IMR-90 (cell line): ENCODE measurements around the gene ACTR2. TPM values are rescaled to one million over a fixed set of nuclear protein-coding genes. Genes with fewer than 3 reads are reported as not detected.
"Not testable (repeated sequence)": the region's sequence is repeated elsewhere in the genome, so short reads cannot be mapped to it uniquely, and the experiment has no call there.

Experiments used
- ATAC-seq: fragments of 200-7000 bp; cut with Tn5 transposase; 2 replicates; pipeline ENCODE4 v1.9.1; 2020; ENCODE audit warnings: low read depth, mild to moderate bottlenecking, moderate library complexity
- BruUV-seq: library from RNA; stranded (reverse); fragments of 400-500 nt; replicated peaks from 2 replicates; lab custom pipeline; 2021; lab: Mats Ljungman, UMichigan
- CTCF ChIA-PET: fragments of 300-600 bp; formaldehyde crosslinking; extraction: SDS; loops from one replicate; lab custom pipeline; 2021; ENCODE audit warnings: antibody characterized with exemption; lab: Yijun Ruan, JAX
- POLR2A ChIA-PET: fragments of 300-600 bp; sonication (Branson Sonifier 250); formaldehyde crosslinking; loops from one replicate; lab custom pipeline; 2022; ENCODE audit warnings: antibody characterized with exemption; ENCODE audit not compliant: unreplicated experiment; lab: Charles Lee
- DNase-seq: peaks from one replicate; pipeline ENCODE4 v3.0.0; 2013
- H2AFZ ChIP-seq: replicated peaks from 2 replicates; pipeline ENCODE3; 2013; ENCODE audit warnings: low read length, mild to moderate bottlenecking; ENCODE audit not compliant: poor library complexity
- H2AK5ac ChIP-seq: 2 replicates; pipeline ENCODE4 v1.6.1; 2013; ENCODE audit warnings: low read depth, low read length, inconsistent platforms
- H2AK9ac ChIP-seq: replicated peaks from 2 replicates; pipeline ENCODE3; 2013; ENCODE audit warnings: mild to moderate bottlenecking, low read depth, low read length, moderate library complexity; ENCODE audit not compliant: poor library complexity
- H2BK120ac ChIP-seq: 2 replicates; pipeline ENCODE4 v1.6.1; 2013; ENCODE audit warnings: low read depth, low read length, inconsistent platforms
- H2BK15ac ChIP-seq: 3 replicates; pipeline ENCODE4 v1.6.1; 2013; ENCODE audit warnings: low read depth, low read length, inconsistent platforms
- H2BK20ac ChIP-seq: 2 replicates; pipeline ENCODE4 v1.6.1; 2013; ENCODE audit warnings: low read depth, mild to moderate bottlenecking, inconsistent platforms, low read length, moderate library complexity
- H2BK5ac ChIP-seq: 2 replicates; pipeline ENCODE4 v1.6.1; 2013; ENCODE audit warnings: mild to moderate bottlenecking, low read depth, low read length, inconsistent platforms; ENCODE audit not compliant: poor library complexity, severe bottlenecking
- H3K14ac ChIP-seq: replicated peaks from 2 replicates; pipeline ENCODE4 v1.6.1; 2013; ENCODE audit warnings: low read depth, low read length, inconsistent platforms
- H3K18ac ChIP-seq: 2 replicates; pipeline ENCODE4 v1.6.1; 2013; ENCODE audit warnings: low read depth, low read length, control low read depth
- H3K23ac ChIP-seq: 2 replicates; pipeline ENCODE4 v1.6.1; 2013; ENCODE audit warnings: low read depth, low read length, inconsistent platforms
- H3K27ac ChIP-seq: 2 replicates; pipeline ENCODE4 v1.5.1; 2013; ENCODE audit warnings: mild to moderate bottlenecking, control low read depth, low read length; ENCODE audit not compliant: insufficient read depth
- H3K27me3 ChIP-seq: 2 replicates; pipeline ENCODE4 v1.6.1; 2013; ENCODE audit warnings: low read length; ENCODE audit not compliant: control insufficient read depth, insufficient read depth
- H3K36me3 ChIP-seq: 2 replicates; pipeline ENCODE4 v1.6.1; 2013; ENCODE audit warnings: low read length, mixed read lengths; ENCODE audit not compliant: control insufficient read depth, insufficient read depth
- H3K4ac ChIP-seq: 2 replicates; pipeline ENCODE4 v1.6.1; 2013; ENCODE audit warnings: low read depth, low read length, inconsistent platforms
- H3K4me1 ChIP-seq: 2 replicates; pipeline ENCODE4 v1.6.1; 2013; ENCODE audit warnings: low read length, mixed read lengths; ENCODE audit not compliant: control insufficient read depth, insufficient read depth
- H3K4me2 ChIP-seq: 2 replicates; pipeline ENCODE4 v1.6.1; 2013; ENCODE audit warnings: low read depth, mild to moderate bottlenecking, control low read depth, low read length, moderate library complexity
- H3K4me3 ChIP-seq: 2 replicates; pipeline ENCODE4 v1.5.1; 2013; ENCODE audit warnings: low read depth, mild to moderate bottlenecking, control low read depth, low read length, moderate library complexity; ENCODE audit not compliant: insufficient read depth
- H3K56ac ChIP-seq: 2 replicates; pipeline ENCODE4 v1.6.1; 2013; ENCODE audit warnings: low read length, inconsistent platforms; ENCODE audit not compliant: insufficient read depth; ENCODE audit errors: extremely low read depth
- H3K79me1 ChIP-seq, 2 experiments: 2 replicates each; pipeline ENCODE4 v1.6.1; 2013; ENCODE audit warnings: low read length in 2 of 2, inconsistent platforms in 1 of 2, low read depth in 1 of 2
- H3K9ac ChIP-seq: 2 replicates; pipeline ENCODE4 v1.6.1; 2013; ENCODE audit warnings: low read depth, low read length, control low read depth
- H3K9me1 ChIP-seq: 2 replicates; pipeline ENCODE4 v1.6.1; 2013; ENCODE audit warnings: low read length, inconsistent platforms; ENCODE audit not compliant: insufficient read depth
- H3K9me3 ChIP-seq: 2 replicates; pipeline ENCODE4 v1.6.1; 2013; ENCODE audit warnings: low read length; ENCODE audit not compliant: control insufficient read depth, insufficient read depth
- H4K20me1 ChIP-seq: 2 replicates; pipeline ENCODE4 v1.6.1; 2013; ENCODE audit warnings: low read length, inconsistent platforms; ENCODE audit not compliant: insufficient read depth
- H4K5ac ChIP-seq: 2 replicates; pipeline ENCODE4 v1.6.1; 2013; ENCODE audit warnings: mild to moderate bottlenecking, low read depth, low read length, control low read depth
- H4K8ac ChIP-seq, 2 experiments: 2 replicates each; pipeline ENCODE4 v1.6.1; 2013; ENCODE audit warnings: low read depth in 2 of 2, low read length in 2 of 2, control low read depth in 1 of 2, inconsistent platforms in 1 of 2
- H4K91ac ChIP-seq: 2 replicates; pipeline ENCODE4 v1.6.1; 2013; ENCODE audit warnings: low read depth, low read length, inconsistent platforms; ENCODE audit not compliant: insufficient read depth
- WGBS, 2 experiments: methylation state at CpG; one replicate each; pipeline versions ENCODE4 v1.1.5 to v1.1.7; 2013; ENCODE audit warnings: missing lambda C conversion rate in 2 of 2; ENCODE audit not compliant: insufficient read length in 1 of 2; ENCODE audit errors: extremely low coverage in 2 of 2; 5-methylcytosine and 5-hydroxymethylcytosine counted together
- dilution Hi-C: fragments of 300-500 bp; cut with HindIII; formaldehyde crosslinking; loops from one replicate; pipeline ENCODE4 v1.14.3; 2018; ENCODE audit warnings: low sequenced_read_pairs; ENCODE audit not compliant: unreplicated experiment
- in situ Hi-C: fragments of 300-500 bp; cut with MboI; formaldehyde crosslinking; loops from 3 replicates; pipeline ENCODE4 v1.14.3; 2019; ENCODE audit warnings: low sequenced_read_pairs, inconsistent platforms, mixed read lengths
- intact Hi-C: fragments of 100-400 bp; cut with micrococcal nuclease; formaldehyde crosslinking; loops from 2 replicates; pipeline ENCODE4 v1.10.0; 2022
- polyA plus RNA-seq, 3 experiments: library from polyadenylated mRNA; depleted of rRNA; stranded (reverse); fragments of >200 nt; gene quantifications; 2 replicates each; pipeline ENCODE4 v1.2.3, GENCODE V29; 2012; ENCODE audit warnings: low replicate concordance in 1 of 3
- total RNA-seq: library from RNA; depleted of rRNA; stranded (reverse); fragments of >200 nt; gene quantifications from 2 replicates; pipeline ENCODE4 v1.2.3, GENCODE V29; 2012

The ACTR2 gene
- total and polyA plus RNA-seq, 2 of the 4 experiments (the other 2 are of a cell fraction): 141 to 205 TPM

GRCh38 chr2:65183406-65183805, 44.2 kb upstream of the ACTR2 start:
- H3K18ac ChIP-seq, H4K91ac ChIP-seq, H4K5ac ChIP-seq, H3K27ac ChIP-seq, H3K4ac ChIP-seq, H2BK5ac ChIP-seq, H3K56ac ChIP-seq, H3K23ac ChIP-seq, BruUV-seq, H2AK5ac ChIP-seq, H2BK20ac ChIP-seq, H3K27me3 ChIP-seq, H2BK15ac ChIP-seq, H4K20me1 ChIP-seq, H4K8ac ChIP-seq, POLR2A ChIA-PET, H3K4me2 ChIP-seq, DNase-seq, H3K36me3 ChIP-seq, H3K4me3 ChIP-seq, H3K9me1 ChIP-seq, in situ Hi-C loops, ATAC-seq, H2BK120ac ChIP-seq, H3K9ac ChIP-seq, H3K14ac ChIP-seq, H2AFZ ChIP-seq, H3K79me1 ChIP-seq, CTCF ChIA-PET, H3K9me3 ChIP-seq, H3K4me1 ChIP-seq, intact Hi-C loops, H2AK9ac ChIP-seq, dilution Hi-C loops: not testable (repeated sequence)
- WGBS, 2 experiments: no CpG with 5 or more reads among the region's 4 CpGs
